Fibroblast of pulmonary artery (primary cell): ENCODE measurements around the gene TMC7.
"Not testable (repeated sequence)": the region's sequence is repeated elsewhere in the genome, so short reads cannot be mapped to it uniquely, and the experiment has no call there.

Source experiments
- DNase-seq: peaks from one replicate; pipeline ENCODE4 v3.0.0-alpha.2; 2010; ENCODE audit warnings: low read depth
- H3K4me3 ChIP-seq: replicated peaks from 2 replicates; pipeline ENCODE4 v1.5.1; 2011; ENCODE audit warnings: low read depth, mild to moderate bottlenecking, control low read depth, low read length, moderate library complexity
- CTCF ChIP-seq: IDR thresholded peaks from 2 replicates; pipeline ENCODE4 v1.5.1; 2011; ENCODE audit warnings: mild to moderate bottlenecking, control low read depth, low read length, inconsistent platforms; ENCODE audit errors: missing control alignments

Gene TMC7

GRCh38 chr16:18984435-18985005 lies 786 bp downstream of the TMC7 start:
- peak overlapping the region; percentile 53 for H3K4me3 ChIP-seq
- TF ChIP-seq CTCF = no peak
- DNase-seq = no peak

- DNase-seq, H3K4me3 ChIP-seq: not testable (repeated sequence)
Measured at GRCh38 chr16:18985256-18985655, 1.5 kb downstream of the TMC7 start.

- not testable (repeated sequence) for H3K4me3 ChIP-seq, DNase-seq
Measured at GRCh38 chr16:18991731-18992130, 8.0 kb downstream of the TMC7 start.

- not testable (repeated sequence) for DNase-seq
Measured at GRCh38 chr16:18993531-18993930, 9.8 kb downstream of the TMC7 start.

GRCh38 chr16:18994181-18994580 lies 10.4 kb downstream of the TMC7 start:
- not testable (repeated sequence) for DNase-seq, H3K4me3 ChIP-seq

More at GRCh38 chr16:18993531-18993930, 9.8 kb downstream of the TMC7 start:
- H3K4me3 ChIP-seq = not testable (repeated sequence)

- not testable (repeated sequence) for H3K4me3 ChIP-seq, DNase-seq
Measured at GRCh38 chr16:18995406-18995805, 11.7 kb downstream of the TMC7 start.

GRCh38 chr16:18996536-18996935 lies 12.8 kb downstream of the TMC7 start:
- DNase-seq, H3K4me3 ChIP-seq: not testable (repeated sequence)

GRCh38 chr16:18997001-18997400 lies 13.3 kb downstream of the TMC7 start:
- not testable (repeated sequence) for DNase-seq, H3K4me3 ChIP-seq

GRCh38 chr16:18999045-18999393 lies 15.3 kb downstream of the TMC7 start:
- DNase-seq = no peak
- H3K4me3 ChIP-seq = no peak overlapping the region
- TF ChIP-seq CTCF = no peak

GRCh38 chr16:19001788-19002187 lies 18.1 kb downstream of the TMC7 start:
- TF ChIP-seq CTCF = no peak
- peak; percentile 56 for DNase-seq
- no peak overlapping the region for H3K4me3 ChIP-seq

GRCh38 chr16:19003935-19004334 lies 20.2 kb downstream of the TMC7 start:
- DNase-seq = no peak
- TF ChIP-seq CTCF = no peak

More at GRCh38 chr16:19003935-19004334, 20.2 kb downstream of the TMC7 start:
- no peak overlapping the region for H3K4me3 ChIP-seq
